Smooth muscle cell of the brain vasculature (primary cell): Measurements from ENCODE around the gene CCL4.

Experiments used
- DNase-seq: peaks from one replicate; pipeline ENCODE4 v3.0.0-alpha.2; 2012; ENCODE audit warnings: low read depth, low spot score

CCL4 gene

GRCh38 chr17:36144014-36144413 is 40.4 kb downstream of the CCL4 start:
- no peak for DNase-seq

DNA sequence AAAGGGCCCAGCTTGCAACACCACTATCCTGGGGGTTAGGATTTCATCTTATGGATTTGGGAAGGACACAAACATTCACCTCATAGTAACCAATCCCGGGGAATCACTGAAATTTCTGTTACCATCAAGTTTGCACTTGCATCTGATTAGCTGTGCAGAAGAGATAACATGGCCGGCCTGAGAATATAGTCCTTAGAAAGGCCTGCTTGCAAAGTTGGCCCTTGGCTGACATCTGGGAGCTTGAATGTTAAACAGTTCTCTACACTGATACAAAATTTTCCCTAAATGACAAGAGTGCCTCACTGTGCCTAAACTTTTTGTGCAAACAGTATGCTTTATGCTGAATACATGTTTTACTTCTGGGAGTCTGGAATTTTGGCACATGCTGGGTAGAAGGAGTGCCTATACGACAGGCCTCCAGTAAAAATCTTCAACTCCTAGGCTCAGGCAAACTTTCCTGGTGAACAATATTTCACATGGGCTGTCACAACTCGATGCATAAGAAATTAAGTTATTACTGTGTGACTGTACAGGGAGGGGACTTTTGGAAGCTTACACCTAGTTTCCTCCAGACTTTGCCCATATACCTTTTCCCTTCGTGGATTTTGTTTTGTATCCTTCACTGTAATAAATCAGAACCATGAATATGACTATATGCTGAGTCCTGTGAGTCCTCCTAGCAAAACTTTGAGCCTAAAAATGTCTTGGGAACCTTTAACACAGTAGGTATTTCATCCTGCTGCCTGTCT is 41.5 kb downstream of the CCL4 start:
- no peak for DNase-seq

DNA sequence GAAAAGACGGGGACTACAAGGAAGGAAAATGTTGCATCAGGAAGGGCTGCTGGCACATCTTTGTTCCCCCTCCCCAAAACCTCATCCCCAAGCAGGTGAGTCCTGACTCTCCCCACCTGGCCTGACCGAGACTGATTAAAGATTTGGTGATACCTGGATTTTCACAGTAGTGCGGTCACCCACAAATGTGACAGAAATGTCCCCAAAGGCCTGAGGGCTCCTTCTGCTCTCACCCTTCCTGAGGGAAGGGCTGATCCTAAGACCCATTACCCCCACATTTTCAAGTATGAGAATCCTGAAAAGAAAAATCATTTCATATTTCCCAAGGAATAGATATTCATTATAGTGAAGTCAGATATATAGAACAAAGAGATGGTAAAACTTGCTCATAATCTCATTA is 44.0 kb downstream of the CCL4 start:
- no peak for DNase-seq

GRCh38 chr17:36148559-36149295 is 45.1 kb downstream of the CCL4 start:
- no peak for DNase-seq

DNA sequence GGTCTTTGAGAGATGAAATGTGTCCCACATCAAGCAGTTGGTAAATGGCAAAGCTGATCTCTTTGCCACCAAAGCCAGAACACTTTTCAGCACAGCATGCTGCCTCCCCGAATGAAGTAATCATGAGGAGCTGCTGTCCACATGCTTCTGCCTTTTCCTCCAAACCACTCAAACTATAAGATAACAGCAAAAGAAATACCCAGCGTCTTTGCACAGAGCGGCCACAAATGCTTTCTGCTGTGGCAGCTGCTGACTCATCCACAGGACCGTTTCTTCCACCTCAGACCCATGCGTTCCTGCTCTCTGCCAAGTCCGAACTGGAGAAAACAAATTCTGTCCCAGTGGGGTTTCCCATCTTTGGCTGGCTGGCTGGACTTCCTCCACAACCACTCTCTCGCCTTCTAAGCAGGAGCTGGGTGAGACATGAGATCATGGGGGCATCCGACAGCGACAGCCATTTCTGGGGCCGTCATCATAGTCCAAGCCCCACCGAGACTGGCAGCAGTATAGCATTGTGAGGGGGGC is 45.7 kb downstream of the CCL4 start:
- DNase-seq, result peak; percentile 23

DNA sequence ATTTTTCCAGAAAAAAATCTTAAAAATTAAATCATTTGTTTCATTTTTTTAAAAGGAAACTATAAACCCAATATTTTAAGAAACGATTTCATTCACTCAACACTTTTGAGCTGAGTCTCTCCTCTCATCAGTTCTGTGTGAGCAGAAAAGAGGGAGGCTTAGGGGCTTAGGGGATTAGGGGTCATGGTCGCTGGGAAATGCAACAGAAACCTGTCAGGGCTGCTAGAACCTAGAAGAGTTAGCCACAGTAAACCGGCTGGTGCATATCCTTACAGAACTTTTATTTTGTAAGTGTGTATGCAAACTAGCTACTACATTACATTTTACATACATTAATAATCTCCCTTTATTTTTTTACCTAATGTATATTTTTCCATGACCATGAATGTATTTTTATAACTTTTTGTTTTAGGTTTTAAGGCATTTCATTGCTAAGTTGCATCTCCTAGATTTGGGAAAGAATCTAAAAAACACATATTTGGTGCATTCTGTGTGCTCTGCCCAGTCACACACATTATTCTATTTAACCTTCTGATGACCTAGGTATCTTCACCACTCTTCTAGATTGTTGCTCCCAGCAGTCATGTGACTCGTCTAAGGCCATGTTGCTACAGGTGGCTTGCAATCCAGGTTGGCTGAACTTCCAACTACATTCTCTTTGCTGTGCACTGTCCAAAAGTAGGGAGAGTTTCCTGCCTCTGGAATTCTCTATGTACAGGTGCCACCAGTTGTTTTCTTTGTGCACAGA is 48.4 kb downstream of the CCL4 start:
- DNase-seq, result no peak

GRCh38 chr17:36152639-36153120 is 49.1 kb downstream of the CCL4 start:
- no peak for DNase-seq

- no peak for DNase-seq
Observed at GRCh38 chr17:36153895-36154610, 50.4 kb downstream of the CCL4 start.
